Liver (tissue), 9 donors: ENCODE measurements around the gene TBL1Y. TPM values are rescaled to one million over a fixed set of nuclear protein-coding genes. Genes with fewer than 3 reads are reported as not detected.
A peak's percentile ranks its signal among the peaks of the same experiment; 100 is the strongest.
"Not testable (repeated sequence)": the region's sequence is repeated elsewhere in the genome, so short reads cannot be mapped to it uniquely, and the experiment has no call there.

Experiments used
- DNase-seq: peaks from one replicate; pipeline ENCODE4 v3.0.0-alpha.2; 2017; ENCODE audit warnings: low spot score
- H3K27ac ChIP-seq, 2 donors: one replicate each; pipeline ENCODE4 v1.7.0; 2013; ENCODE audit warnings: inconsistent platforms in 2 of 2, low read length in 2 of 2, control low read depth in 1 of 2, low read depth in 1 of 2, mild to moderate bottlenecking in 1 of 2
- H3K27me3 ChIP-seq, 4 donors: one replicate each; pipeline versions ENCODE4 v1.6.1 to v1.7.0; 2013; ENCODE audit warnings: low read length in 3 of 4, inconsistent platforms in 1 of 4, mild to moderate bottlenecking in 1 of 4, moderate library complexity in 1 of 4; ENCODE audit not compliant: control insufficient read depth in 4 of 4, insufficient read depth in 4 of 4
- H3K36me3 ChIP-seq, 4 donors: one replicate each; pipeline versions ENCODE4 v1.6.1 to v1.7.0; 2013; ENCODE audit warnings: low read length in 3 of 4, mild to moderate bottlenecking in 3 of 4, low read depth in 1 of 4, moderate library complexity in 1 of 4; ENCODE audit not compliant: control insufficient read depth in 4 of 4, insufficient read depth in 3 of 4
- H3K4me1 ChIP-seq, 4 donors: one replicate each; pipeline versions ENCODE4 v1.6.1 to v1.7.0; 2013; ENCODE audit warnings: low read length in 3 of 4, mild to moderate bottlenecking in 3 of 4, moderate library complexity in 1 of 4; ENCODE audit not compliant: control insufficient read depth in 4 of 4, insufficient read depth in 4 of 4
- H3K4me3 ChIP-seq, 3 donors: one replicate each; pipeline versions ENCODE4 v1.6.1 to v1.7.0; 2013; ENCODE audit warnings: low read length in 3 of 3, control low read depth in 1 of 3, low read depth in 1 of 3, mild to moderate bottlenecking in 1 of 3
- H3K9ac ChIP-seq, 2 donors: one replicate each; pipeline ENCODE4 v1.7.0; 2013; ENCODE audit warnings: low read length in 2 of 2, mild to moderate bottlenecking in 2 of 2, moderate library complexity in 2 of 2, control low read depth in 1 of 2, low read depth in 1 of 2
- H3K9me3 ChIP-seq, 4 donors: one replicate each; pipeline versions ENCODE4 v1.6.1 to v1.7.0; 2013; ENCODE audit warnings: low read length in 3 of 4; ENCODE audit not compliant: control insufficient read depth in 4 of 4
- ATF3 ChIP-seq: IDR thresholded peaks from 2 replicates; pipeline ENCODE4 v1.6.1; 2016; ENCODE audit warnings: antibody characterized with exemption
- EGR1 ChIP-seq, 2 donors: IDR thresholded peaks; 2 replicates each; pipeline ENCODE4 v1.6.1; 2016 to 2018; ENCODE audit warnings: antibody characterized with exemption in 2 of 2, low read depth in 2 of 2
- FOXA1 ChIP-seq: IDR thresholded peaks from 2 replicates; pipeline ENCODE4 v1.6.1; 2016; ENCODE audit warnings: antibody characterized with exemption
- GABPA ChIP-seq, 2 donors: IDR thresholded peaks in 1 of 2; conservative IDR thresholded peaks in 1 of 2; 2 replicates each; pipeline ENCODE4 v1.6.1; 2016; ENCODE audit warnings: antibody characterized with exemption in 2 of 2, mild to moderate bottlenecking in 1 of 2, moderate library complexity in 1 of 2
- HNF4G ChIP-seq: IDR thresholded peaks from 2 replicates; pipeline ENCODE4 v1.6.1; 2016; ENCODE audit warnings: antibody characterized with exemption
- JUND ChIP-seq, 2 donors: IDR thresholded peaks; 2 replicates each; pipeline ENCODE4 v1.6.1; 2016; ENCODE audit warnings: antibody characterized with exemption in 2 of 2
- MAX ChIP-seq: IDR thresholded peaks from 2 replicates; pipeline ENCODE4 v1.6.1; 2016; ENCODE audit warnings: antibody characterized with exemption
- NR2F2 ChIP-seq: IDR thresholded peaks from 2 replicates; pipeline ENCODE4 v1.6.1; 2016; ENCODE audit warnings: antibody characterized with exemption
- SP1 ChIP-seq: IDR thresholded peaks from 2 replicates; pipeline ENCODE4 v1.6.1; 2018; ENCODE audit warnings: antibody characterized with exemption, mild to moderate bottlenecking
- TAF1 ChIP-seq: conservative IDR thresholded peaks from 2 replicates; pipeline ENCODE4 v1.6.1; 2016; ENCODE audit warnings: antibody characterized with exemption, mild to moderate bottlenecking
- YY1 ChIP-seq: IDR thresholded peaks from 2 replicates; pipeline ENCODE4 v1.6.1; 2016; ENCODE audit warnings: antibody characterized with exemption, mild to moderate bottlenecking
- WGBS: extraction: QIAGEN DNeasy Blood & Tissue Kit; methylation state at CpG from one replicate; pipeline ENCODE4 v1.1.7; 2013; 5-methylcytosine and 5-hydroxymethylcytosine counted together
- polyA plus RNA-seq, 2 donors: library from polyadenylated mRNA; stranded (reverse) in 1 of 2; unstranded in 1 of 2; fragments of 200-250 nt in 1 of 2; fragments of >200 nt in 1 of 2; fragmentation: Nextera tagmentation in 1 of 2; extraction: Ambion mirVana in 1 of 2; gene quantifications; one replicate each; pipeline versions ENCODE4 v1.2.1 to v1.2.3, GENCODE V29; 2013 to 2015
- total RNA-seq, 2 donors: library from RNA; depleted of rRNA; stranded (reverse); fragments of >200 nt; gene quantifications; one replicate each; pipeline ENCODE4 v1.2.3, GENCODE V29; 2014
- TF ChIP-seq, protein P1 (sequence below): fragments of 150-350 bp; IDR thresholded peaks from 2 replicates; pipeline ENCODE4 v1.5.1; 2017; ENCODE audit warnings: improper control_type of control experiment, low read depth, low read length; ENCODE audit not compliant: missing input control
- TF ChIP-seq, protein P2 (sequence below): IDR thresholded peaks from 2 replicates; pipeline ENCODE4 v1.6.1; 2016; ENCODE audit warnings: antibody characterized with exemption, mild to moderate bottlenecking
- TF ChIP-seq, protein P3 (sequence below): IDR thresholded peaks from 2 replicates; pipeline ENCODE4 v1.6.1; 2016; ENCODE audit warnings: antibody characterized with exemption
- donor health status: healthy.
- donor health status: healthy.
- donor health status: healthy.
- donor health status: healthy.
- donor health status: healthy.

The TBL1Y gene
- total and polyA plus RNA-seq, 4 donors: 0.72 to 1.6 TPM; not detected in 2

DNA sequence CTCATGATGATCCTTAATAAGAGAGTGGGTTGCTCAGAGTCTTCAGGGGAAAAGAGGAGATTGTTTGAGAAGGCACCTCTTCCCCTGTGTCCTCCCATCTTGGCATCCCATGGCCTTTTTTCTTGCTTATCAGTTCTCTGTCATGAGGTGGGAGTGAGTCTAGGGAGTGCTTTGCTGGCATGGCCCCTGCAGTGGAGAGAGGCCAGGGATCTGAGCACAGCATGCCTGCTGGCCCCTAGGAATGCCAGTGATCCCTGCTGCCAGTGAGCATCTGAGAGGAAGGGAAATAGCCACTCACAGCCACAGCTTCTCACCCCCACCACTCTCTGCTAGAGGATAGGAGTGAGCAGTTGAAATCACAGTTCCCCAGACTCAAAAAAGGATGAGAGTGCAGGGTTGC lies 168.2 kb downstream of the TBL1Y start:
- H3K27ac ChIP-seq: no peak overlapping the region
- H3K9ac ChIP-seq: no peak overlapping the region
- no peak overlapping the region for H3K4me3 ChIP-seq
- no peaks in the 10 kb centered on the region for H3K27me3 ChIP-seq
- no peak for DNase-seq
- H3K9me3 ChIP-seq: no peaks in the 10 kb centered on the region
- no peaks in the 10 kb centered on the region for H3K36me3 ChIP-seq
- TF ChIP-seq FOXA1 (no peak), GABPA (IDR thresholded peaks at IDR 0.05 in 1 of 2, conservative IDR thresholded peaks at IDR 0.05 in 1 of 2) (no peak)
- TF ChIP-seq, protein P1, sequence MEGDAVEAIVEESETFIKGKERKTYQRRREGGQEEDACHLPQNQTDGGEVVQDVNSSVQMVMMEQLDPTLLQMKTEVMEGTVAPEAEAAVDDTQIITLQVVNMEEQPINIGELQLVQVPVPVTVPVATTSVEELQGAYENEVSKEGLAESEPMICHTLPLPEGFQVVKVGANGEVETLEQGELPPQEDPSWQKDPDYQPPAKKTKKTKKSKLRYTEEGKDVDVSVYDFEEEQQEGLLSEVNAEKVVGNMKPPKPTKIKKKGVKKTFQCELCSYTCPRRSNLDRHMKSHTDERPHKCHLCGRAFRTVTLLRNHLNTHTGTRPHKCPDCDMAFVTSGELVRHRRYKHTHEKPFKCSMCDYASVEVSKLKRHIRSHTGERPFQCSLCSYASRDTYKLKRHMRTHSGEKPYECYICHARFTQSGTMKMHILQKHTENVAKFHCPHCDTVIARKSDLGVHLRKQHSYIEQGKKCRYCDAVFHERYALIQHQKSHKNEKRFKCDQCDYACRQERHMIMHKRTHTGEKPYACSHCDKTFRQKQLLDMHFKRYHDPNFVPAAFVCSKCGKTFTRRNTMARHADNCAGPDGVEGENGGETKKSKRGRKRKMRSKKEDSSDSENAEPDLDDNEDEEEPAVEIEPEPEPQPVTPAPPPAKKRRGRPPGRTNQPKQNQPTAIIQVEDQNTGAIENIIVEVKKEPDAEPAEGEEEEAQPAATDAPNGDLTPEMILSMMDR: no peak
- H3K4me1 ChIP-seq: no peaks in the 10 kb centered on the region

GRCh38 chrY:7080548-7080947 lies 170.1 kb downstream of the TBL1Y start:
- peak; percentile 33 for DNase-seq
- H3K4me1 ChIP-seq, H3K36me3 ChIP-seq, H3K9ac ChIP-seq, H3K9me3 ChIP-seq, H3K4me3 ChIP-seq, H3K27me3 ChIP-seq, H3K27ac ChIP-seq: not testable (repeated sequence)
- 84% methylated on average over 4 of the region's 4 CpGs for WGBS

DNA sequence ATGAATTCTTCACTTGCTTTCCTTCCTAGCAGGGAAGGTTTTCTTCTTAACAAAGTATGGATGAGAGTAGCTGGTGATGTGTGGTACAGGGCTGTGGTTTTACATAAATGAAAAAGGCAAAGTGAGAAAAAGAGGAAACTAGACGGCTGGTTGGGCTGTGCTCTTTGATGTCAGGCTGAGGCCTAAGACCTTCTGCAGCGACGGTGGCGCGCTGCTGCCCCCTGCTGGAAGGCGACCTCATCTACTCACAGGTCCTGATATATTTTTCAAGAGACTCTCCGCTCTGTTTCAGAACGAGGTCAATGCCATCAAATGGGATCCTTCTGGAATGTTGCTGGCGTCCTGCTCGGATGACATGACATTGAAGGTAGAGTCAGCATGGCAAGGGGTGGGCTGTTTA lies 175.1 kb downstream of the TBL1Y start:
- Histone ChIP-seq H3K4me3 (no peak overlapping the region), H3K27ac (no peak overlapping the region), H3K36me3 (no peaks in the 10 kb centered on the region), H3K9me3 (no peaks in the 10 kb centered on the region), H3K4me1 (no peaks in the 10 kb centered on the region), H3K27me3 (no peaks in the 10 kb centered on the region), H3K9ac (no peak overlapping the region)
- TF ChIP-seq, protein P1: peak; percentile 46
- no peak for TF ChIP-seq NR2F2
- peak; percentile 77 for DNase-seq
- WGBS: 1% methylated on average over 10 of the region's 10 CpGs

GRCh38 chrY:7092836-7093235 lies 182.3 kb downstream of the TBL1Y start:
- Histone ChIP-seq H3K4me3 (no peak overlapping the region), H3K9ac (no peak overlapping the region), H3K27me3 (no peaks in the 10 kb centered on the region), H3K27ac (no peak overlapping the region), H3K4me1 (no peaks in the 10 kb centered on the region), H3K9me3 (no peaks in the 10 kb centered on the region), H3K36me3 (no peaks in the 10 kb centered on the region)
- no peak for DNase-seq
- 97% methylated on average over 1 of the region's 1 CpG for WGBS
- TF ChIP-seq ATF3: no peak
- TF ChIP-seq NR2F2: no peak
- TF ChIP-seq, protein P2, sequence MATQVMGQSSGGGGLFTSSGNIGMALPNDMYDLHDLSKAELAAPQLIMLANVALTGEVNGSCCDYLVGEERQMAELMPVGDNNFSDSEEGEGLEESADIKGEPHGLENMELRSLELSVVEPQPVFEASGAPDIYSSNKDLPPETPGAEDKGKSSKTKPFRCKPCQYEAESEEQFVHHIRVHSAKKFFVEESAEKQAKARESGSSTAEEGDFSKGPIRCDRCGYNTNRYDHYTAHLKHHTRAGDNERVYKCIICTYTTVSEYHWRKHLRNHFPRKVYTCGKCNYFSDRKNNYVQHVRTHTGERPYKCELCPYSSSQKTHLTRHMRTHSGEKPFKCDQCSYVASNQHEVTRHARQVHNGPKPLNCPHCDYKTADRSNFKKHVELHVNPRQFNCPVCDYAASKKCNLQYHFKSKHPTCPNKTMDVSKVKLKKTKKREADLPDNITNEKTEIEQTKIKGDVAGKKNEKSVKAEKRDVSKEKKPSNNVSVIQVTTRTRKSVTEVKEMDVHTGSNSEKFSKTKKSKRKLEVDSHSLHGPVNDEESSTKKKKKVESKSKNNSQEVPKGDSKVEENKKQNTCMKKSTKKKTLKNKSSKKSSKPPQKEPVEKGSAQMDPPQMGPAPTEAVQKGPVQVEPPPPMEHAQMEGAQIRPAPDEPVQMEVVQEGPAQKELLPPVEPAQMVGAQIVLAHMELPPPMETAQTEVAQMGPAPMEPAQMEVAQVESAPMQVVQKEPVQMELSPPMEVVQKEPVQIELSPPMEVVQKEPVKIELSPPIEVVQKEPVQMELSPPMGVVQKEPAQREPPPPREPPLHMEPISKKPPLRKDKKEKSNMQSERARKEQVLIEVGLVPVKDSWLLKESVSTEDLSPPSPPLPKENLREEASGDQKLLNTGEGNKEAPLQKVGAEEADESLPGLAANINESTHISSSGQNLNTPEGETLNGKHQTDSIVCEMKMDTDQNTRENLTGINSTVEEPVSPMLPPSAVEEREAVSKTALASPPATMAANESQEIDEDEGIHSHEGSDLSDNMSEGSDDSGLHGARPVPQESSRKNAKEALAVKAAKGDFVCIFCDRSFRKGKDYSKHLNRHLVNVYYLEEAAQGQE: no peak
- TF ChIP-seq JUND (IDR thresholded peaks at IDR 0.05): no peak
- TF ChIP-seq EGR1 (IDR thresholded peaks at IDR 0.05; ENCODE audit: low read depth in 2 of 2): no peak
- TF ChIP-seq TAF1: no peak
- TF ChIP-seq, protein P3, sequence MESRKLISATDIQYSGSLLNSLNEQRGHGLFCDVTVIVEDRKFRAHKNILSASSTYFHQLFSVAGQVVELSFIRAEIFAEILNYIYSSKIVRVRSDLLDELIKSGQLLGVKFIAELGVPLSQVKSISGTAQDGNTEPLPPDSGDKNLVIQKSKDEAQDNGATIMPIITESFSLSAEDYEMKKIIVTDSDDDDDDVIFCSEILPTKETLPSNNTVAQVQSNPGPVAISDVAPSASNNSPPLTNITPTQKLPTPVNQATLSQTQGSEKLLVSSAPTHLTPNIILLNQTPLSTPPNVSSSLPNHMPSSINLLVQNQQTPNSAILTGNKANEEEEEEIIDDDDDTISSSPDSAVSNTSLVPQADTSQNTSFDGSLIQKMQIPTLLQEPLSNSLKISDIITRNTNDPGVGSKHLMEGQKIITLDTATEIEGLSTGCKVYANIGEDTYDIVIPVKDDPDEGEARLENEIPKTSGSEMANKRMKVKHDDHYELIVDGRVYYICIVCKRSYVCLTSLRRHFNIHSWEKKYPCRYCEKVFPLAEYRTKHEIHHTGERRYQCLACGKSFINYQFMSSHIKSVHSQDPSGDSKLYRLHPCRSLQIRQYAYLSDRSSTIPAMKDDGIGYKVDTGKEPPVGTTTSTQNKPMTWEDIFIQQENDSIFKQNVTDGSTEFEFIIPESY: no peak
- TF ChIP-seq SP1: no peak
- no peak for TF ChIP-seq HNF4G
- no peak for TF ChIP-seq FOXA1
- no peak for TF ChIP-seq MAX
- no peak for TF ChIP-seq YY1
